Measurements from ENCODE around the gene TLCD3A.
"Not testable (repeated sequence)": the region's sequence is repeated elsewhere in the genome, so short reads cannot be mapped to it uniquely, and the experiment has no call there.

TLCD3A gene

DNA sequence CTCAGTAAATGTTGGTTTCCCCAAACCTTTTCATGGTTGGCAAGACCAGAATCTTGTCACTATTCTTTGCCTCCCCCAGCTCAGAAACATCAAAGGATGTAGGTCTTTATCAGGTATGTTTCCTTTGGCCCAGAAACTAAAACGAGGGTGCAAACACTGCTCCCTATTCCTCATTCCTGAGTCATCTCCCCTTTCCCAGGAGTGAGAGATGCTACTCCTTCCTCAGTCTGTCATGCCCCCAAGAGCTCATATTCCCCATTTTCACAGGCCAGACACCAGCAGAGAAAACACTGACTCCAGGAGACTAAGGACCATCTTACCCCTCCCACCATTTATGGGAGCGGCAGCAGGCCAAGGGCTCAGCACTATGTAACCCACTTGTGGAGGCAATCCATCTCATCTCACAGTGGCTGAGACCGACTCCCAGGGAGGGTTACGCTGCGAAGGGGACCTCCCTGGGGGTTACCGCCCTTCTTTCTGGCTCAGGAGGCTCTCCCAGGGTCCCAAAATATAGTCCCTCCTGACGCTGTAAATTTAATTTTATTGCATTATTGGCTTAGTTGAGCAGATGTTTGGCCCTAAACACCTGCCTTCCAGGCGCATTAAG is 18.1 kb downstream of the TLCD3A start:
- DNase-seq, result no peak

- DNase-seq, result peak; percentile 48
These were observed 19.0 kb downstream of the TLCD3A start for GRCh38 chr17:751269-752001.

DNA sequence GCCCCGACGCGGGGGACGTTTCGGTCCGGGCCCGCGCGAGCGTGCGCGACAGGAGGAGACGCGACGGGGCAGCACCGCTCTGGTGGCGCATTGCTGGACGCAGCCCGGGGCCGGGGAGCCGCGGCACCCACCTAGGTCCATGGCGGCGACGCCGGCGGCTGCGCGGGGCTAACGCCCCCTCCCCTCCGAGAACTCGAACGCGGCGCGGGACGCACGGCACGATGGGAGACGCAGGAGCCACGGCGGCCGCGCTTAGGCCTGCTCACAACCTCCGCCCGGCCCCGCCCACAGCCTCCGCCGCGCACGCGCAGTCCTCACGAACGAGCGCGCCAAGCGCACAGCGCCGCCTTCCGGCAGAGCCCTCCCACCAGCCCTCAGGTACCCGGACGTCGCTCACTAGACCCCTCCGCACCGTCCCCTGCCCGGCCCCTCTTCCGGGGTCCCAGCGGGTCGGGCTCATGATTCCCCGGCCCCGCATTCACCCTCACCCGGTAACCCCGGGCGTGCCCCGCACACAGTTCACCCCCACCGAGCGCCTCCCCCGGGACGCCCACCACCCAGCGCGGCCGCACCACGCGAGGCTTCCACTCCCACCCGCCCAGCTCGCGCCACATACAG is 19.7 kb downstream of the TLCD3A start, which contains the start of gene GEMIN4:
Gene GEMIN4, minus strand, starts transcription at position 263 of the 618 bp plus-strand sequence. Its CDS starts 122 bp downstream, at position 141.
- DNase-seq, result peak; percentile 97

DNA sequence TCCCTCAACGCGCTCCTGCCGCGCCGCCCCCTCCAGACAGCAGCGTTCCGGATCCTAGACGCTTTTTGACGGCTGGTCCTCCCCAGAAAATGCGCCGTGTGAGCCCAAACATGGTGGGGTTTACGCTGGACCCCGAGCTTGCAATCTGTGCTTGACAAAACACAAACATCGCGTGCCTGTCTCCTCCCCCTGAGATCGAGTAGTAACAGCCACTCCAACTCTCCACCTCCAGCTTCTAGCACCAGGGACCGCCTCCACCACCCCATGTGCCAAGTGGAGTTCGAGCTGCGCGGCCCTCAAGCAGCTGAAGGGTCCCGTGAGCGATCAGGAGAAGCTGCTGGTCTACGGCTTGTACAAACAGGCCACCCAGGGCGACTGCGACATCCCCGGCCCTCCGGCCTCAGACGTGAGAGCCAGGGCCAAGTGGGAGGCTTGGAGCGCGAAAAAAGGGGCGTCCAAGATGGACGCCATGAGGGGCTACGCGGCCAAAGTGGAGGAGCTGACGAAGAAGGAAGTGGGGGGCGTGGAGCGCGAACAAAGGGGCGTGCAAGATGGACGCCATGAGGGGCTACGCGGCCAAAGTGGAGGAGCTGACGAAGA is 20.3 kb downstream of the TLCD3A start:
- no peak for DNase-seq

DNA sequence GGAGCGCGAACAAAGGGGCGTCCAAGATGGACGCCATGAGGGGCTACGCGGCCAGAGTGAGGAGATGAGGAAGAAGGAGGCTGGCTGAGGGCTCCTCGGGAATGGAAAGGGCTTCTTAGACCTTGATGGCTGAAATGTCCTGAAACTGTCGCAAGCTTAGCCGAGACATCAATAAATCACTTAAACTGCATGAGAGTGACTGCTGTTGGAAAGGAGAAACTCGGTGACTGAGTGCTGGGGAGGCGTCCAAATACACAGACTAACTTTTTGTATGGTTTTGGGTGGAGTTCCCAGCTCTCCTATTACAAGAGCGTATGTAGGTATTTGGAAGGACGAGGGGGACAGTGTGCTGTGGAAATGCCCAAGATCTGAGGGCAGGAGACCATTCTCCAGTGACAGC is 21.0 kb downstream of the TLCD3A start:
- no peak for DNase-seq

DNA sequence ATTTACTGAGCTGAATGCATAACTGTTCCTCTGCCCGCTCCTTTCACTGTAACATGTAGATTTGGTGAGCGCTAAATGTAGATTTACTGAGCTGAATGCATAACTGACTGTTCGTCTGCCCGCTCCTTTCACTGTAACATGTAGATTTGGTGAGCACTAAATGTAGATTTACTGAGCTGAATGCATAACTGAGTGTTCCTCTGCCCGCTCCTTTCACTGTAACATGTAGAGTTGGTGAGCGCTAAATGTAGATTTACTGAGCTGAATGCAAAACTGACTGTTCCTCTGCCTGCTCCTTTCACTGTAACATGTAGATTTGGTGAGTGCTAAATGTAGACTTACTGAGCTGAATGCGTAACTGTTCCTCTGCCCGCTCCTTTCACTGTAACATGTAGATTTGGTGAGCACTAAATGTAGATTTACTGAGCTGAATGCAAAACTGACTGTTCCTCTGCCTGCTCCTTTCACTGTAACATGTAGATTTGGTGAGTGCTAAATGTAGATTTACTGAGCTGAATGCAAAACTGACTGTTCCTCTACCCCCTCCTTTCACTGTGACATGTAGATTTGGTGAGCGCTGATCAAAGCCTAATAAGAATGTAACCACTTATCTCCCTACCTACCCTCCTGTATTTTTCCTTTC is 23.0 kb downstream of the TLCD3A start:
- not testable (repeated sequence) for DNase-seq

GRCh38 chr17:756010-756567 is 23.7 kb downstream of the TLCD3A start:
- DNase-seq, result not testable (repeated sequence)

DNA sequence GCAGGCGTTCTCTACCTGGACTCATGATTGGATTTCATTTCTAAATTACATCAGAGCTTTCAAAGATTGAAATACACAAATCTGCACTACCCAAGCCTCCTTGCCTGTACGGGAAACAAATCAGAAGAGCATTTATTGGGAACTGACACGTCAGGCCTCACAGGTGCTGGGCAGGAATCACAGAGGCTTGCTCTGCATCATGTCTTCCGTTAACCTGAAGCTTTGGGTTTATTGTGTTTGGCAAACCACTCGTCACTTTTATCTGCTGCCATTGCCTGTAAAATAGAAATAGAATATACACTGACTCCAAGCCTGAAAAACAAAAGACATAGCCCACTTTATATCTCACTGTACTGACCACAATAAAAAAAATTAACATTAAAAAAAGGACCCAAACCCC is 27.6 kb downstream of the TLCD3A start:
- DNase-seq, result no peak

GRCh38 chr17:760371-760770 is 28.0 kb downstream of the TLCD3A start:
- no peak for DNase-seq

GRCh38 chr17:767076-767475 is 34.7 kb downstream of the TLCD3A start:
- no peak for DNase-seq

- DNase-seq, result no peak
These were observed 40.6 kb downstream of the TLCD3A start for GRCh38 chr17:773016-773415.

- no peak for DNase-seq
These were observed 41.3 kb downstream of the TLCD3A start for GRCh38 chr17:773467-774312.

DNA sequence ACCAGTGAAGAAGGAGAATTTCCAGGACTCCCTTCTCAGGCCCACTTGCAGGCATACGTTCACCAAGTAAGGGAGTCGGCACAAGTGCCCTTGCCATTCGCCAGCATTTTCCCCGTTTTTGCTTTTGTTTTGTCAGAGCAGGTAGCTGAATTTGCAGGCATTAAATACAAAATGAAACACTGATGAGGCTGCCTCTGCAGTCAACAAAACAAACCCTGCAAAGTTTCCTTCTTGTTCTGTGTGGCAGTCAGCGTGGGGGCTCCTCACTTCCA is 41.9 kb downstream of the TLCD3A start:
- DNase-seq, result no peak

DNA sequence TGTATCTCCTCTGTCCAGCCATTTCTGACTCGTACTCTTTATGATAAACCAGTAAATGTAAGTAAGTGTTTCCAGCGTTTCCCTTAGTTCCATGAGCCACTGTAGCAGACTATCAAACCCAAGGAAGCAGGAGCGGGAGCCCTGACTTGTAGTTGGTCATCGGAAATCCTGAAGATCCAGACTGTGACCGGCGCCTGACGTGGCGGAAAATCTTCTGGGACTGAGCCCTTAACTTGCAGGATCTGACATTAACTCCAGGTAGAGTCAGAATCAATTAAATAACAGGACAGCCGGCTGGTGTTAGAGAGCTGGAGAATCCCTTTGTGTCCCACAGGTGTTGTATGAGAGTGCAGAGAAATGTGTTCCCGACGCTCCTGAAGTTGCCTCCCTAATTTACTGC is 45.7 kb downstream of the TLCD3A start:
- no peak for DNase-seq

DNA sequence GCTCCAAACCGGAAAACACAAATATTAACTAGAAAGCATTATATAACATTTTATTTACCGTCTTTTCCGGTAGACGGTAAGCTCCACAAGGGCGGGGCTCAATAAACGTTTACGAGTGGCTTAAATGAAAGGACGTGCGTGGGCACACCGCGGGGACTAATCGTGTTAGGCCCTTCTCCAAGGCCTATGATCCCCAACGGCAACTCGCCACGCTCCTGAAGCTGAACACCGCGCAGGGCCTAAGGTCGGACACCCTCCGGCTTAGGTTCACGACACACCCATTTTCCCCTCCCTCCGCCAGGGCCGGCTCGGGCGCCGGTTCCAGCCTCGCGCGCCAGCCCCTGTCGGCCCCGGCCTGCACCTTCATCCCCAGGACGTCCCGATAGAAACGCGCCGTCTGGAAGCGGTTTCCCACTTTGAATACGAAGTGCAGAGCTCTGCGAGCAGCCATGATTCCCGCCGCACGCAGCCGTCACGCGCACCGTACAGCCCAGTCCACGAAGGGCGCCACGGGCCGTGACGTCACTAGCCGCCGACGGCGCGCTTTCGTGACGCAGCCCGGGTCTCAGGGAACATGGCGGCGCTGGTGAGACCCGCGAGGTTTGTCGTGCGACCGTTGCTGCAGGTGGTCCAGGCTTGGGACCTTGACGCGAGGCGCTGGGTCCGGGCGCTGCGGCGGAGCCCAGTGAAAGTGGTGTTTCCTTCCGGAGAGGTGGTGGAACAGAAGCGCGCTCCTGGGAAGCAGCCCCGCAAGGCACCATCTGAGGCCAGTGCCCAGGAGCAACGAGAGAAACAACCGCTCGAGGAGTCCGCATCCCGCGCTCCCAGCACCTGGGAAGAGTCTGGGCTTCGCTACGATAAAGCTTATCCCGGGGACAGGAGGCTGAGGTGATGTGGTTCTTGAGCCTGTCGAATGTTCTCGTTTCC is 49.7 kb downstream of the TLCD3A start, which contains the start of the genes GLOD4 and MRM3:
Gene GLOD4, minus strand, starts transcription at position 476 of the 927 bp plus-strand sequence. Its CDS starts 25 bp downstream, at position 451.
Gene MRM3, plus strand, starts transcription at position 549 of the 927 bp plus-strand sequence. Its CDS starts 26 bp downstream, at position 575.
- peak; percentile 89 for DNase-seq

DNA sequence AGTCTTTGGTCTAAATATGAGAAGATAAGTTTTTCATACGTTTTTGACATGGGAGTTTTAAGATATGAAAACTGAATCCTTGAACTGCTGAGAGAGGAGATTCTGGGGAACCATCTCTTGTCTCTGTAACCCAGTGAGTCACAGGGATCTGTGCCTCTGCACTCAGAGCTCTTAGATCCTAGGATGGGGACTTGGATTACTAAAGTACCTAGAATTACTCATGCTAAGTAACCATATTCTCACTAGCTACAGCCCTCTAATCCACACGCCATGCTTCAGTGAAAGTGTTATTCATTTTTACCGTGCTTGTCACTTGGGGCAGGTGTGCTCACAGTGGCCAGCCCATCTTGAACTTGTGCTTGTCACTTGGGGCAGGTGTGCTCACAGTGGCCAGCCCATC is 51.7 kb downstream of the TLCD3A start:
- no peak for DNase-seq

- not testable (repeated sequence) for DNase-seq
These were observed 53.5 kb downstream of the TLCD3A start for GRCh38 chr17:785901-786300.

DNA sequence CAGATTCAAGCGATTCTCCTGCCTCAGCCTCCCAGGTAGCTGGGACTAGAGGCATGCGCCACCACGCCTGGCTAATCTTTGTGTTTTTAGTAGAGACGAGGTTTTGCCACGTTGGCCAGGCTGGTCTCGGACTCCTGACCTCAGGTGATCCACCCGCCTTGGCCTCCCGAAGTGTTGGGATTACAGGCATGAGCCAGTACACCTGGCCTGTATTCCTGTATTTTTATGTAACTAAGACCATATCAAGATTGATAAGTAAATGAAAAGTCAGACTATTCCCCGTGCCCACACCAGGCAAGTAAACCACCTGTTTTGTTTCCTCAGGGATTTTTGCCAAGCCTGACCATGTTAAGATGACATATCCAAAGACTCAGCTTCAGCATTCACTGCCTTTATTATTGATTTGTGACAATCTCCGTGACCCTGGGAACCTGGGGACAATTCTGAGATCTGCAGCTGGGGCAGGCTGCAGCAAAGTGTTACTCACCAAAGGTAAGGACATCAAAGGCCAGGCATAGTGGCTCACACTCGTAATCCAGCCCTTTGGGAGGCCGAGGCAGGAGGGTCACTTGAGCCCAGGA is 55.3 kb downstream of the TLCD3A start:
- DNase-seq, result no peak

DNA sequence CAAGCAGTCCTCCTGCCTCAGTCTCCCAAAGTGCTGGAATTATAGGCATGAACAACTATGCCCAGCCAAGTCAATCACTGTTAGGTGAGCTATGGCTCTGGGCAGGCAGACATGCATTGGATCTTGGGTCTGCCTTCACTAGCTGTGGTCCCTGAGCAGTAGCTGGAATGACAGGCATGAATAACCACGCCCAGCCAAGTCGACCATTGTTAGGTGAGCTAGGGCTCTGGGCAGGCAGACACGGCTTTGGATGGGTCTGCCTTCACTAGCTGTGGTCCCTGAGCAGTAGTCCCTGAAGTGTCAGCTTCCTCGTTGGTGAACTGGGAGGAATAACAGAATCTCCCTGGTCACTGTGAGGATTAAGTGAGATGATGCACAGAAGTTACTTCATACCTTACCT is 56.2 kb downstream of the TLCD3A start:
- no peak for DNase-seq

GRCh38 chr17:789160-789840 is 56.9 kb downstream of the TLCD3A start:
- DNase-seq, result no peak

Data from activated effector memory CD4-positive, alpha-beta T cell treated with Interleukin-2 at 50 U/mL for 16 hours (primary cell).